ENCODE data around the gene AR. TPM values are rescaled to one million over a fixed set of nuclear protein-coding genes. Genes with fewer than 3 reads are reported as not detected.

Gene AR
- total RNA-seq, 4 donors from 2014 or later: 6.8 to 9.9 (median 8.2) TPM

- DNase-seq: no peak
- H3K27me3 ChIP-seq: no peaks in the 10 kb centered on the region
- no peaks in the 10 kb centered on the region for H3K9me3 ChIP-seq
- H3K4me1 ChIP-seq: peaks cover 30 to 37% of the 10 kb centered on the region in 2 donors
- no peaks in the 10 kb centered on the region for H3K36me3 ChIP-seq
- peak overlapping the region; percentile 61 to 76 (median 72) for H3K27ac ChIP-seq
- peak; percentile 38 to 48 for ATAC-seq
- intact Hi-C loops (cut with DNase I; ENCODE audit: low total_unique reads) (no loop called here), in situ Hi-C loops (cut with MboI; ENCODE audit: low sequenced_read_pairs in 4 of 4) (no loop called here)
- TF ChIP-seq CTCF (IDR thresholded peaks at IDR 0.05 in 4 of 5, conservative IDR thresholded peaks at IDR 0.05 in 1 of 5): no peak
- TF ChIP-seq POLR2A (IDR thresholded peaks at IDR 0.05): no peak
- no peak overlapping the region for H3K4me3 ChIP-seq
These were observed 233.3 kb downstream of the AR start for GRCh38 chrX:67777148-67777547.

GRCh38 chrX:67779099-67779498, 235.3 kb downstream of the AR start:
- no peaks in the 10 kb centered on the region for H3K36me3 ChIP-seq
- DNase-seq (peak in 1 of 2 donors; percentile 27), ATAC-seq (no peak)
- in situ Hi-C loops (cut with MboI; ENCODE audit: low sequenced_read_pairs in 4 of 4) (no loop called here), intact Hi-C loops (cut with DNase I; ENCODE audit: low total_unique reads) (no loop called here)
- TF ChIP-seq CTCF (IDR thresholded peaks at IDR 0.05 in 4 of 5, conservative IDR thresholded peaks at IDR 0.05 in 1 of 5): no peak
- TF ChIP-seq POLR2A (IDR thresholded peaks at IDR 0.05): no peak
- H3K9me3 ChIP-seq: no peaks in the 10 kb centered on the region
- H3K27me3 ChIP-seq: no peaks in the 10 kb centered on the region
- peaks cover 30 to 39% of the 10 kb centered on the region in 2 donors for H3K4me1 ChIP-seq
- H3K4me3 ChIP-seq: no peak overlapping the region
- peak overlapping the region; percentile 78 to 88 (median 82) for H3K27ac ChIP-seq
